K562 (cell line): Measurements from ENCODE around the gene SERPING1.

ENCODE experiments used
- ILK ChIP-seq: fragments of 450-650 bp; IDR thresholded peaks from 2 replicates; pipeline ENCODE4 v1.6.1; 2016; ENCODE audit warnings: missing genetic modification characterization, low read depth, mild to moderate bottlenecking, missing compliant biosample characterization, moderate library complexity, borderline replicate concordance
- JUND ChIP-seq, 2 experiments: IDR thresholded peaks; 2 replicates in 1 of 2; 3 replicates in 1 of 2; pipeline ENCODE4 v1.6.1; 2011; ENCODE audit warnings: borderline replicate concordance in 2 of 2, low read depth in 2 of 2, low read length in 2 of 2, improper control_type of control experiment in 1 of 2, missing biosample characterization in 1 of 2, missing genetic modification characterization in 1 of 2, missing genetic modification reagents in 1 of 2
- RFX7 ChIP-seq: fragments of 250-450 bp; sonication (Bioruptor Pico); IDR thresholded peaks from 2 replicates; pipeline ENCODE4 v1.5.1; 2021; ENCODE audit warnings: mild to moderate bottlenecking

GRCh38 chr11:57555393-57555792 lies 42.1 kb upstream of the SERPING1 start:
- no peak for TF ChIP-seq ILK (tag)
- TF ChIP-seq RFX7 (CRISPR knock-in tag), result no peak
- no peak for TF ChIP-seq JUND (IDR thresholded peaks at IDR 0.05; ENCODE audit: borderline replicate concordance, low read depth, low read length)
- no peak for TF ChIP-seq JUND (tag; IDR thresholded peaks at IDR 0.05; ENCODE audit: borderline replicate concordance, low read depth, low read length)
